Inflammatory macrophage treated with lipopolysaccharide for 4 hours (primary cell): Measurements from ENCODE around the gene BATF3.

Source experiments
- DNase-seq: peaks from one replicate; pipeline ENCODE4 v3.0.0-alpha.2; 2020

The BATF3 gene

GRCh38 chr1:212703991-212704564 is 4.4 kb upstream of the BATF3 start:
- no peak for DNase-seq

GRCh38 chr1:212702672-212703071 is 3.0 kb upstream of the BATF3 start:
- DNase-seq: no peak

- DNase-seq: no peak
These were observed 2.3 kb upstream of the BATF3 start for GRCh38 chr1:212701910-212702309.

- peak; percentile 54 for DNase-seq
These were observed 1.5 kb upstream of the BATF3 start for GRCh38 chr1:212700892-212701819.

- peak; percentile 72 for DNase-seq
These were observed 717 bp upstream of the BATF3 start for GRCh38 chr1:212700223-212700891.

- peak; percentile 70 for DNase-seq
These were observed 476 bp downstream of the BATF3 start for GRCh38 chr1:212699104-212699624.

- peak; percentile 22 for DNase-seq
These were observed 1.1 kb downstream of the BATF3 start for GRCh38 chr1:212698467-212699103.

GRCh38 chr1:212696721-212697331 is 2.8 kb downstream of the BATF3 start:
- no peak for DNase-seq

- no peak for DNase-seq
These were observed 6.6 kb downstream of the BATF3 start for GRCh38 chr1:212692774-212693644.

- DNase-seq: peak; percentile 40
These were observed 8.0 kb downstream of the BATF3 start for GRCh38 chr1:212691561-212692071.

GRCh38 chr1:212690816-212691403 is 8.7 kb downstream of the BATF3 start:
- DNase-seq: no peak

GRCh38 chr1:212689758-212690529 is 9.7 kb downstream of the BATF3 start:
- DNase-seq: no peak

- DNase-seq: no peak
These were observed 10.4 kb downstream of the BATF3 start for GRCh38 chr1:212689196-212689725.

GRCh38 chr1:212688341-212689047 is 11.1 kb downstream of the BATF3 start:
- no peak for DNase-seq

- DNase-seq: no peak
These were observed 11.8 kb downstream of the BATF3 start for GRCh38 chr1:212687811-212688210.

GRCh38 chr1:212686591-212686990 is 13.0 kb downstream of the BATF3 start:
- DNase-seq: no peak

GRCh38 chr1:212686069-212686468 is 13.6 kb downstream of the BATF3 start:
- DNase-seq: no peak

GRCh38 chr1:212685429-212685828 is 14.2 kb downstream of the BATF3 start:
- DNase-seq: peak; percentile 13

GRCh38 chr1:212684521-212685090 is 15.0 kb downstream of the BATF3 start:
- DNase-seq: no peak
